ENCODE results near the gene FHIT.
"Not testable (repeated sequence)": the region's sequence is repeated elsewhere in the genome, so short reads cannot be mapped to it uniquely, and the experiment has no call there.

DNA sequence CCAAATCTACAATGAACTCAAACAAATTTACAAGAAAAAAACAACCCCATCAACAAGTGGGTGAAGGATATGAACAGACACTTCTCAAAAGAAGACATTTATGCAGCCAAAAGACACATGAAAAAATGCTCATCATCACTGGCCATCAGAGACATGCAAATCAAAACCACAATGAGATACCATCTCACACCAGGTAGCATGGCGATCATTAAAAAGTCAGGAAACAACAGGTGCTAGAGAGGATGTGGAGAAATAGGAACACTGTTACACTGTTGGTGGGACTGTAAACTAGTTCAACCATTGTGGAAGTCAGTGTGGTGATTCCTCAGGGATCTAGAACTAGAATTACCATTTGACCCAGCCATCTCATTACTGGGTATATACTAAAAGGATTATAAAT lies 61.0 kb downstream of the FHIT start:
- TF ChIP-seq CTCF (IDR thresholded peaks at IDR 0.05); EP300 (IDR thresholded peaks at IDR 0.05; ENCODE audit: low read depth); POLR2A (IDR thresholded peaks at IDR 0.05); POLR2AphosphoS5 (IDR thresholded peaks at IDR 0.05): not testable (repeated sequence)

Measured in transverse colon (tissue), 4 donors.